Glomerular endothelial cell (primary cell): ENCODE measurements around the gene CHTF18. TPM values are rescaled to one million over a fixed set of nuclear protein-coding genes. Genes with fewer than 3 reads are reported as not detected.
A peak's percentile ranks its signal among the peaks of the same experiment; 100 is the strongest.
"Not testable (repeated sequence)": the region's sequence is repeated elsewhere in the genome, so short reads cannot be mapped to it uniquely, and the experiment has no call there.

Experiments used
- DNase-seq: peaks from one replicate; pipeline ENCODE4 v3.0.0-alpha.2; 2011; ENCODE audit warnings: low read depth, low spot score; ENCODE audit errors: extremely low read depth
- total RNA-seq: library from RNA; depleted of rRNA; stranded (reverse); fragments of >200 nt; gene quantifications from 2 replicates; pipeline ENCODE4 v1.2.3, GENCODE V29; 2015

The CHTF18 gene
- 7.3 and 24.3 TPM in 2 replicates for total RNA-seq

GRCh38 chr16:788399-789126, at the start of gene CHTF18:
Gene CHTF18 (plus strand): TSS chr16:788620. CDS start chr16:788685, 65 bp downstream.
- DNase-seq, result no peak

GRCh38 chr16:739560-740458, 48.6 kb upstream of the CHTF18 start:
- DNase-seq, result no peak

GRCh38 chr16:740459-740763, 48.0 kb upstream of the CHTF18 start:
- no peak for DNase-seq

- DNase-seq, result peak; percentile 16
Measured at GRCh38 chr16:740764-741505, 47.5 kb upstream of the CHTF18 start, which contains the start of gene CIAO3. Gene CIAO3 (minus strand): TSS chr16:740997. CDS start chr16:740985, 12 bp downstream.

GRCh38 chr16:741986-742629, 46.3 kb upstream of the CHTF18 start:
- DNase-seq, result no peak

GRCh38 chr16:742894-743293, 45.5 kb upstream of the CHTF18 start:
- DNase-seq, result not testable (repeated sequence)

GRCh38 chr16:743794-744500, 44.5 kb upstream of the CHTF18 start:
- no peak for DNase-seq

- DNase-seq, result no peak
Measured at GRCh38 chr16:745739-746138, 42.7 kb upstream of the CHTF18 start.

- no peak for DNase-seq
Measured at GRCh38 chr16:746637-747036, 41.8 kb upstream of the CHTF18 start.

GRCh38 chr16:747978-748746, 40.3 kb upstream of the CHTF18 start:
- DNase-seq, result no peak

GRCh38 chr16:749010-749409, 39.4 kb upstream of the CHTF18 start:
- DNase-seq, result no peak

GRCh38 chr16:750485-750884, 37.9 kb upstream of the CHTF18 start:
- no peak for DNase-seq

GRCh38 chr16:751152-752006, 37.0 kb upstream of the CHTF18 start:
- no peak for DNase-seq

GRCh38 chr16:752007-752312, 36.5 kb upstream of the CHTF18 start:
- no peak for DNase-seq

GRCh38 chr16:754121-754607, 34.3 kb upstream of the CHTF18 start:
- DNase-seq, result not testable (repeated sequence)

- DNase-seq, result no peak
Measured at GRCh38 chr16:754656-755055, 33.8 kb upstream of the CHTF18 start.

GRCh38 chr16:756428-756827, 32.0 kb upstream of the CHTF18 start:
- DNase-seq, result no peak

- no peak for DNase-seq
Measured at GRCh38 chr16:759110-759910, 29.1 kb upstream of the CHTF18 start.
